Left cardiac atrium (tissue), 4 donors: ENCODE data around the gene PQBP1. TPM values are rescaled to one million over a fixed set of nuclear protein-coding genes. Genes with fewer than 3 reads are reported as not detected.

ENCODE experiments used
- ATAC-seq, 2 donors: fragments of 200-7000 bp; cut with Tn5 transposase; one replicate each; pipeline ENCODE4 v1.9.1; 2020; ENCODE audit warnings: mild to moderate bottlenecking in 2 of 2, moderate library complexity in 2 of 2
- DNase-seq: peaks from one replicate; pipeline ENCODE4 v3.0.0-alpha.2; 2020
- intact Hi-C, 2 donors: fragments of 100-400 bp; cut with DNase I; formaldehyde crosslinking; loops; one replicate each; pipeline versions ENCODE4 v1.14.1 to v1.15.1; 2022 to 2023
- total RNA-seq, 2 donors: library from RNA; stranded (reverse); fragmentation: NEBNext Ultra II Directional; extraction: Animal tissue kit (Norgen Biotek cat#: 25700); gene quantifications; one replicate each; pipeline ENCODE4 v1.2.1, GENCODE V29; 2021
- donor health status: DM: no; HTN: yes; CAD: no.
- donor health status: DM: no; HTN: yes; CAD: no; lungs with severe emphysema.
- donor health status: DM: yes; HTN: yes; CAD: no.
- donor health status: Dilated cardiomyopathy.

Gene PQBP1
- total RNA-seq, 2 donors from 2014 or later = 49.5 to 63.7 TPM

GRCh38 chrX:48942895-48943294, 45.2 kb downstream of the PQBP1 start:
- DNase-seq = no peak
- ATAC-seq = no peak
- intact Hi-C loops = no loop called here

- peak; percentile 60 to 76 for ATAC-seq
- intact Hi-C loops = no loop called here
- peak; percentile 55 for DNase-seq
Measured at GRCh38 chrX:48945517-48946348, 48.0 kb downstream of the PQBP1 start.

- intact Hi-C loops = no loop called here
- ATAC-seq (no peak), DNase-seq (no peak)
Measured at GRCh38 chrX:48948589-48948988, 50.9 kb downstream of the PQBP1 start.

Other genes starting within 250 kb of the PQBP1 start
- 1 to 10 TPM; 5.0 to 9.1 TPM for gene WAS, start 214.1 kb upstream of the PQBP1 start, total RNA-seq
- gene SUV39H1, start 201.2 kb upstream of the PQBP1 start, total RNA-seq = 1 to 10 TPM; 3.6 to 3.8 TPM
- gene GLOD5, start 136.2 kb upstream of the PQBP1 start, total RNA-seq = not detected
- gene GATA1, start 111.3 kb upstream of the PQBP1 start, total RNA-seq = not detected
- gene HDAC6, start 95.9 kb upstream of the PQBP1 start, total RNA-seq = 10 to 100 TPM; 43.1 to 44.6 TPM
- not detected for gene ERAS, start 71.4 kb upstream of the PQBP1 start, total RNA-seq
- 1 to 10 TPM; 3.9 to 9.8 TPM for gene PCSK1N, start 62.3 kb upstream of the PQBP1 start, total RNA-seq
- gene TIMM17B, start 162 bp upstream of the PQBP1 start, total RNA-seq = 10 to 100 TPM; 52.4 to 60.3 TPM
- 10 to 100 TPM; 13.8 to 17.4 TPM for gene SLC35A2, start 13.7 kb downstream of the PQBP1 start, total RNA-seq
- 1 to 10 TPM; 4.0 to 5.5 TPM for gene PIM2, start 21.1 kb downstream of the PQBP1 start, total RNA-seq
- gene OTUD5, start 59.7 kb downstream of the PQBP1 start, total RNA-seq = 10 to 100 TPM; 19.0 to 27.0 TPM
- gene KCND1, start 73.9 kb downstream of the PQBP1 start, total RNA-seq = 1 to 10 TPM in 1 of 2 donors, under 1 TPM in 1; 0.99 to 1.4 TPM
- gene GRIPAP1, start 104.3 kb downstream of the PQBP1 start, total RNA-seq = 10 to 100 TPM; 23.7 to 25.4 TPM
- 10 to 100 TPM; 34.5 to 36.2 TPM for gene TFE3, start 145.4 kb downstream of the PQBP1 start, total RNA-seq
- gene CCDC120, start 161.1 kb downstream of the PQBP1 start, total RNA-seq = 1 to 10 TPM; 2.4 to 2.7 TPM
- 10 to 100 TPM; 15.6 to 20.1 TPM for gene PRAF2, start 176.1 kb downstream of the PQBP1 start, total RNA-seq
- 10 to 100 TPM; 52.3 to 61.1 TPM for gene WDR45, start 182.0 kb downstream of the PQBP1 start, total RNA-seq
- gene GPKOW, start 225.8 kb downstream of the PQBP1 start, total RNA-seq = 10 to 100 TPM; 17.1 to 19.4 TPM